Fibroblast of gingiva (primary cell): ENCODE results near the gene OLA1.

ENCODE experiments used
- DNase-seq: peaks from one replicate; pipeline ENCODE4 v3.0.0-alpha.2; 2011; ENCODE audit warnings: low read depth

Gene OLA1

GRCh38 chr2:174180165-174180724 is 68.1 kb downstream of the OLA1 start:
- no peak for DNase-seq

- DNase-seq, result no peak
Measured at GRCh38 chr2:174177316-174177890, 70.9 kb downstream of the OLA1 start.

GRCh38 chr2:174176898-174177297 is 71.4 kb downstream of the OLA1 start:
- DNase-seq, result no peak

- no peak for DNase-seq
Measured at GRCh38 chr2:174174741-174175140, 73.6 kb downstream of the OLA1 start.

GRCh38 chr2:174172802-174173355 is 75.5 kb downstream of the OLA1 start:
- no peak for DNase-seq

GRCh38 chr2:174171686-174172445 is 76.5 kb downstream of the OLA1 start:
- no peak for DNase-seq

GRCh38 chr2:174169372-174169771 is 79.0 kb downstream of the OLA1 start:
- no peak for DNase-seq

- DNase-seq, result no peak
Measured at GRCh38 chr2:174166261-174166660, 82.1 kb downstream of the OLA1 start.

- DNase-seq, result no peak
Measured at GRCh38 chr2:174161490-174161889, 86.8 kb downstream of the OLA1 start.

GRCh38 chr2:174158003-174158402 is 90.3 kb downstream of the OLA1 start:
- DNase-seq, result peak; percentile 6

- no peak for DNase-seq
Measured at GRCh38 chr2:174157053-174157452, 91.3 kb downstream of the OLA1 start.

- DNase-seq, result peak; percentile 72
Measured at GRCh38 chr2:174153757-174154680, 94.3 kb downstream of the OLA1 start.

- DNase-seq, result no peak
Measured at GRCh38 chr2:174149530-174149929, 98.8 kb downstream of the OLA1 start.

- no peak for DNase-seq
Measured at GRCh38 chr2:174148833-174149232, 99.5 kb downstream of the OLA1 start.

- DNase-seq, result peak; percentile 30
Measured at GRCh38 chr2:174145827-174146226, 102.5 kb downstream of the OLA1 start.

- DNase-seq, result no peak
Measured at GRCh38 chr2:174142290-174142689, 106.0 kb downstream of the OLA1 start.

GRCh38 chr2:174138161-174138560 is 110.2 kb downstream of the OLA1 start:
- DNase-seq, result no peak

GRCh38 chr2:174135981-174136380 is 112.4 kb downstream of the OLA1 start:
- no peak for DNase-seq

- DNase-seq, result no peak
Measured at GRCh38 chr2:174125090-174125489, 123.2 kb downstream of the OLA1 start.

GRCh38 chr2:174124181-174124580 is 124.2 kb downstream of the OLA1 start:
- DNase-seq, result no peak

- DNase-seq, result peak; percentile 58
Measured at GRCh38 chr2:174122185-174122584, 126.1 kb downstream of the OLA1 start.

GRCh38 chr2:174121612-174122011 is 126.7 kb downstream of the OLA1 start:
- no peak for DNase-seq
